Nephron (organoid): ENCODE measurements around the gene ARL4C.

Experiments
- H3K27ac Mint-ChIP-seq, 3 experiments: 2 replicates each; pipeline ENCODE4 v1.8.0; 2020; ENCODE audit warnings: mixed read lengths in 3 of 3, mild to moderate bottlenecking in 2 of 3, moderate library complexity in 1 of 3
- H3K27me3 Mint-ChIP-seq: 2 replicates; pipeline ENCODE4 v1.8.0; 2021; ENCODE audit warnings: low read depth, mild to moderate bottlenecking, moderate library complexity, mixed read lengths
- H3K36me3 Mint-ChIP-seq: 2 replicates; pipeline ENCODE4 v1.8.0; 2020; ENCODE audit warnings: low read depth, mixed read lengths
- H3K4me1 Mint-ChIP-seq: 2 replicates; pipeline ENCODE4 v1.8.0; 2020; ENCODE audit warnings: mixed read lengths
- H3K4me3 Mint-ChIP-seq, 3 experiments: 2 replicates each; pipeline ENCODE4 v1.8.0; 2020; ENCODE audit warnings: mild to moderate bottlenecking in 3 of 3, mixed read lengths in 3 of 3, moderate library complexity in 2 of 3
- H3K9me3 Mint-ChIP-seq: 2 replicates; pipeline ENCODE4 v1.8.0; 2020; ENCODE audit warnings: mixed read lengths
- TF ChIP-seq, protein P1 (sequence below), 3 experiments: fragments of 200-600 bp; sonication (generic); IDR thresholded peaks; one replicate each; pipeline ENCODE4 v1.5.0; 2021; ENCODE audit warnings: antibody characterized with exemption in 3 of 3; ENCODE audit not compliant: unreplicated experiment in 3 of 3

ARL4C gene

DNA sequence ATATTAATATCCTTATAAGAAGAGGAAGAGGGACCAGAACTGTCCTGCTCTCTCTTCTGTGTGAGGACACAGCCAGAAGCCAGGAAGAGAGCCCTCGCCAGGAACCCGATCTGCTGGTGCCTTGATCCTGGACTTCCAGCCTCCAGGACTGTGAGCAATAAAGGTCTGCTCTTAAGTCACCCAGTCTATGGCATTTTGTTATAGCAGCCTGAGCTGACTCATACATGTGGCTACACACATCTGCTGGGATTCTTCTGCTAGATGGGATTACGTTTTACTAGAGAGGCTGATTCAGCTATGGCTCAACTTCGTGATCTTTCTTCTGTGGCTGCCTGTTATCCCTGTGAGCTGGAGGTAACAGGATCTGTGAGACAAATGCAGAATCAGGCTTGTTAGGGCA lies 29.6 kb downstream of the ARL4C start:
- H3K4me1 Mint-ChIP-seq: no peaks in the 10 kb centered on the region
- peaks cover 3% of the 10 kb centered on the region for H3K9me3 Mint-ChIP-seq
- TF ChIP-seq, protein P1, sequence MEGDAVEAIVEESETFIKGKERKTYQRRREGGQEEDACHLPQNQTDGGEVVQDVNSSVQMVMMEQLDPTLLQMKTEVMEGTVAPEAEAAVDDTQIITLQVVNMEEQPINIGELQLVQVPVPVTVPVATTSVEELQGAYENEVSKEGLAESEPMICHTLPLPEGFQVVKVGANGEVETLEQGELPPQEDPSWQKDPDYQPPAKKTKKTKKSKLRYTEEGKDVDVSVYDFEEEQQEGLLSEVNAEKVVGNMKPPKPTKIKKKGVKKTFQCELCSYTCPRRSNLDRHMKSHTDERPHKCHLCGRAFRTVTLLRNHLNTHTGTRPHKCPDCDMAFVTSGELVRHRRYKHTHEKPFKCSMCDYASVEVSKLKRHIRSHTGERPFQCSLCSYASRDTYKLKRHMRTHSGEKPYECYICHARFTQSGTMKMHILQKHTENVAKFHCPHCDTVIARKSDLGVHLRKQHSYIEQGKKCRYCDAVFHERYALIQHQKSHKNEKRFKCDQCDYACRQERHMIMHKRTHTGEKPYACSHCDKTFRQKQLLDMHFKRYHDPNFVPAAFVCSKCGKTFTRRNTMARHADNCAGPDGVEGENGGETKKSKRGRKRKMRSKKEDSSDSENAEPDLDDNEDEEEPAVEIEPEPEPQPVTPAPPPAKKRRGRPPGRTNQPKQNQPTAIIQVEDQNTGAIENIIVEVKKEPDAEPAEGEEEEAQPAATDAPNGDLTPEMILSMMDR (IDR thresholded peaks at IDR 0.05; ENCODE audit: unreplicated experiment in 3 of 3): no peak
- no peaks in the 10 kb centered on the region for H3K27me3 Mint-ChIP-seq
- no peak overlapping the region for H3K4me3 Mint-ChIP-seq
- H3K27ac Mint-ChIP-seq: no peak overlapping the region
- H3K36me3 Mint-ChIP-seq: no peaks in the 10 kb centered on the region

DNA sequence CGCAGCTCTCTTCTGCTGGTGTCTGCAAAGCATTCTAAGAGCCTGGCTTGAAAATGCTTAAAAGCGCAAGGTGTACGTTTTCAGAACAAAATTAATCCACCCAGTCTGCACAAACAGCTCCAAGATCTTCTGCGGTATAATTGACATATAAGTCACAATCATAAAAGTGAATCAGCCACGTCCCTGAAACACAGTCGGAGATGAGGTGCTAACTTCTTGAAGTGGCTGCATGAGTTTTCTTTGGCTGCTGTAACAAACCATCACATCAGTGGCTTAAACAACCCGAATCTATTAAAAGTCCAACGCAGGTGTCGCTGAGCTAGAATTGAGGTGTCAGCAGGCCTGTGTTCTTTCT lies 32.6 kb downstream of the ARL4C start:
- H3K36me3 Mint-ChIP-seq: no peaks in the 10 kb centered on the region
- TF ChIP-seq, protein P1 (IDR thresholded peaks at IDR 0.05; ENCODE audit: unreplicated experiment in 3 of 3): no peak
- no peak overlapping the region for H3K4me3 Mint-ChIP-seq
- no peaks in the 10 kb centered on the region for H3K4me1 Mint-ChIP-seq
- no peaks in the 10 kb centered on the region for H3K27me3 Mint-ChIP-seq
- peaks cover 3% of the 10 kb centered on the region for H3K9me3 Mint-ChIP-seq
- no peak overlapping the region for H3K27ac Mint-ChIP-seq

DNA sequence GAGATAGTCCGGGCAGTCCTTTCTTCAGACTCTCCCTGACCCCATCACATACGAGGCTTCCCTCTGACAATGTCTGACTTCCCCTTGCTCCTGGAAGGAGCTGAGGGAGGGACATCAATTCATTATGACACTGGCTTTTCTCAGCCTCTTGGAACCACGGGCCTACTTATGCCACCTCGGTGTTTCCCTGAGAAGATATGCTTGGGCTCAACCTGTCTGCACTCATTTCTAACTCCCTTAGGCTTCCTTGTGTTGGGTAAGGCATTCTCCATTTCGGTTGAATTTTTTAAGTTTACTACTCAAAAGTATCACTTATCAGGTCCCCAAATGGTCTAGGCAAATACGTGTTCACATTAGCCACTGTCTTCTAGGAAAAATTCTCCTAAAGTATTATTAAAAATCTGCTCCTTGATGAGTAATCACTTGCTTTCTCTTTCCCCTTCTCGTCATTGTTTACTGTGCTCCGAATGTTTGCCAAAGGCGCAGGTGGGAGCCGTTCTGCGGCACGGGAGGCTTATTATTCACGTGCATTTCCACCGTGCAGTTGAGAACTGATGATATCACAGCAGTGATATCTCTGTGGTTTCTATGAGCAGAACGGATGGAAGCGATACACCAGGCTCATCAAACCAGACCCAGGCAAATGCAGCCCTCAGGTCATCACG lies 33.1 kb downstream of the ARL4C start:
- Mint-ChIP-seq H3K4me3 (no peak overlapping the region), H3K27ac (no peak overlapping the region), H3K36me3 (no peaks in the 10 kb centered on the region), H3K9me3 (peaks cover 3% of the 10 kb centered on the region), H3K27me3 (no peaks in the 10 kb centered on the region), H3K4me1 (no peaks in the 10 kb centered on the region)
- TF ChIP-seq, protein P1 (IDR thresholded peaks at IDR 0.05; ENCODE audit: unreplicated experiment in 3 of 3): no peak

DNA sequence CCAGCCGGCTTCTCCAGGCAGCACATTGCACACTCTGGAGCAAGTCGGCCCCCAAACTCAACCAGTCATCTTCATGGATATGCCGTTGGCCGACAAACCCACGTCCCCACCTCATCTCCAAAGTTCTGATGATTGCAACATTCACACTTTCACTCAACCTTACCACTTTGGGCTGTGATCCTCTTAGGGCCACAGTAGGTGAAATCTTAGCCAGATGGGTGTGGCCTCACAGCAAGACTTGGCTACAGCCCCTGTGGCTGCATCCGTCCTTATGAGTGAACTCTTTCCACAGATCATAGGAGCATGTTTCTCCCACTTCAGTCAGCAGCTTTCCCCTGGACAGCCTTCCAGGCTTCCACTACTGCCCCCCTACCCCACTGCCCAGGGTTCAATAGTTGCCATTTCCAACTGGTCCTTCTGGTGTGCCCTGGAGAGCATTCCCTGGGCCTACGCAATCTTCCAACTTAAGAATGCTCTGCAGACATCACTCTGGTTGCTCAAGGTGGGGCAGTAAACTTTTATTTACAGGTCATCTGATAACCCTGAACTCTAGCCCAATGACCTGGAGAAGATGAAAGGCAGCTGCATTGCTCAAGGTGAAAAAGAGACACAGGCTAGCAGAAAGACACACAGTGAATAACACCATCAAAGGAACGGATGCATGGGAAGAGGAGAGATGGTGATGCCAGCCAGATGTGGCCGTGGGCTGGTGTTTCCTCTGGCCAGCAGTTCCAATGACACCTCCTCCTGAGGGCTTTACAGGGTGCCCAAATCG lies 34.5 kb downstream of the ARL4C start:
- no peaks in the 10 kb centered on the region for H3K36me3 Mint-ChIP-seq
- no peaks in the 10 kb centered on the region for H3K27me3 Mint-ChIP-seq
- no peak overlapping the region for H3K4me3 Mint-ChIP-seq
- H3K9me3 Mint-ChIP-seq: peaks cover 12% of the 10 kb centered on the region
- TF ChIP-seq, protein P1 (IDR thresholded peaks at IDR 0.05; ENCODE audit: unreplicated experiment in 3 of 3): no peak
- H3K4me1 Mint-ChIP-seq: no peaks in the 10 kb centered on the region
- H3K27ac Mint-ChIP-seq: no peak overlapping the region

DNA sequence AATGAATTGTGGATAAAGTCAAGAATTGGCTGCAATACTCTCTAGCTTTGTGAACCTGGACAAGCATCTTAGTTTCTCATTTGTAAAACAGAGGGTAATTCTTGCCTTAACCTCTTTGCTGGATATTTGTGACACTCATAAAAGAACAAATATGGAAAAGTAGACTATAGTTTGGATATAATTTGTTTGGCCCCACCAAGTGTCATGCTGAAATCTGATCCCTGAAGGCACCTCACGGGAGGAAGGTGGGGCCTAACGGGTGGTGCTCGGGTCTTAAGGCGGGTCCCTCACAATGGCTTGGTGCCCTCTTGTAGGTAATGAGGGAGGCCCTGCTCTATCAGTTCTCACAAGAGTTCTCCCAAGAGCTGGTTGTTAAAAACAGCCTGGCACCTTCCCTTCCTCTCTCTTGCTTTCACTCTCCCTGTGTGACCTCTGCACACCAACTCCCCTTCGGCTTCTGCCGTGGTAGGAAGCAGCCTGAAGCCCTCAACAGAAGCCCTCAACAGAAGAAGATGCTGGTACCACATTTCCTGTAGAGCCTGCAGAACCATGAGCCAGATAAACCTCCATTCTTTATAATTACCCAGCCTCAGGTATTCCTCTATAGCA lies 37.4 kb downstream of the ARL4C start:
- H3K4me3 Mint-ChIP-seq: no peak overlapping the region
- H3K9me3 Mint-ChIP-seq: peaks cover 16% of the 10 kb centered on the region
- H3K27ac Mint-ChIP-seq: no peak overlapping the region
- no peaks in the 10 kb centered on the region for H3K36me3 Mint-ChIP-seq
- no peaks in the 10 kb centered on the region for H3K4me1 Mint-ChIP-seq
- TF ChIP-seq, protein P1 (IDR thresholded peaks at IDR 0.05; ENCODE audit: unreplicated experiment in 3 of 3): no peak
- H3K27me3 Mint-ChIP-seq: peaks cover 4% of the 10 kb centered on the region
